HG03060 (cell line): ENCODE results near the gene COL6A2.
"Not testable (repeated sequence)": the region's sequence is repeated elsewhere in the genome, so short reads cannot be mapped to it uniquely, and the experiment has no call there.

ENCODE experiments used
- ATAC-seq: cut with Tn5 transposase; IDR thresholded peaks from one replicate; pipeline ENCODE4 v1.9.1; 2021; ENCODE audit warnings: low read depth, moderate number of reproducible peaks; ENCODE audit not compliant: unreplicated experiment

The COL6A2 gene

DNA sequence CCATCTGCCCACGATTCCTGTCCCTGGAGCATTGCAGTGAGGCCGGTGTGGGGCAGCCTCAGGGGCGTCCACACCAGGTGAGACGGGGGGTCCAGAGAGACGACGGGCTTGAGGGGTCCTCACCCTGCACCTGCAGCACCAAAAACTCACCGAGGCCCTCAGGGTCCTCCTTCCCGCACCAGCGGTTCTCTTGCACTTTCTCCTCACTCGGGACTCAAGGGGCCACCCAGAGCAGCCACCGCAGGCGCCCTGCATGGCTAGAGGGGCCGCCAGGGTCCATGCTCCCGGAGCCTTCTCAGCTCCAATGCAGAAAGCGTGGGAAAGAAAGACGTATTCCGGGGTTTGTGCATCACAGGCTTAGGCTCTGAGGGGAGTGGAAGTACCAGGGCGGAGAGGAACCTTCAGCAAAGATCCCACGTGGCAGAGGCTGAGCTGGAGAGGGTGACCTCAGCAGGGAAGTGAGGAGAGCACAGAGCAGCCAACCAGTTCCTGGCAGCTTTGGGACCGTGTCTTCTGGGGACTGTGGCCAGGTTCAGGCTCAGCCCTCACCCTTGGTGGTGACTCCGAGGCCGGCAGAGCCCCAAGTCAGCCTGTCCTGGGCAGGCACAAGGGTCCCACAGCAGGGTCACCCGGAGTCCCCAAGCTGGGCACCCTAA is 19.5 kb upstream of the COL6A2 start:
- no peak for ATAC-seq

- ATAC-seq, result no peak
These were observed 18.9 kb upstream of the COL6A2 start for GRCh38 chr21:46078978-46079351.

DNA sequence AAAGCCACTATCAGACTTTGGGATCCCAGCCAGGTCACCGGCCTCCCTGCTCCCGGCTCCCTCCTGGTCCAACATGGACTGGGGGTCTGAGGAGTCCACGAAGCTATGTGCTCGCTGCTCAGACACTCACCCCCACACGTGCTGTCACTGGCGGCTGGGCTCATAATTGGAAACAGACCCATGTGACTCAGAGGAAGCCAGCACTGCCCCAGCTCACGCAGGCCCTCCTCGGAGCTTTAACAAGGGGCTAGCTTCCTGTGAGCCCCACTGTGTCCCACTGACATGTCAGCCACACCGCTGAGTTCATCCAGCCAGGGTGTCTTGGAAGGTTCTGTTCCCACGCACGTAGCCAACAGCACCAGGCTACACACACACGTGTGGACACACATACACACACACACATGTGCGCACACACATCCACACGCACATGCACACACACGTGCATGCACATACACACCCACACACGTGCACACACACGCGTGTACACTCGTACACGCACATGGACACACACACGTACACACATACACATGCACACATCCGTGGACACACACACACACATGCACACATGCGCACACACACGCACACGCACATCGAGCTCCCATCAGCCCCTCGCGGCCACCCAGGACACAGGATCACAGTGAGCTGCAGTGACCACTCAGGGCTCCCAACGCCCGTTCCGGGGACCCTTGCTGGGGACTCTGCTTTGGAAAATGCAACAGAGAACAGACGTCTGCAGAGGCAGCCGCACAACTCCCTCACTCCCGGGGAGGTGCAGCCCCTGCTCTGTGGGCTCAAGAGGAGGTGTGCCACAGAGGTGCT is 18.4 kb upstream of the COL6A2 start:
- ATAC-seq, result no peak

- ATAC-seq, result no peak
These were observed 17.5 kb upstream of the COL6A2 start for GRCh38 chr21:46080171-46081021.

DNA sequence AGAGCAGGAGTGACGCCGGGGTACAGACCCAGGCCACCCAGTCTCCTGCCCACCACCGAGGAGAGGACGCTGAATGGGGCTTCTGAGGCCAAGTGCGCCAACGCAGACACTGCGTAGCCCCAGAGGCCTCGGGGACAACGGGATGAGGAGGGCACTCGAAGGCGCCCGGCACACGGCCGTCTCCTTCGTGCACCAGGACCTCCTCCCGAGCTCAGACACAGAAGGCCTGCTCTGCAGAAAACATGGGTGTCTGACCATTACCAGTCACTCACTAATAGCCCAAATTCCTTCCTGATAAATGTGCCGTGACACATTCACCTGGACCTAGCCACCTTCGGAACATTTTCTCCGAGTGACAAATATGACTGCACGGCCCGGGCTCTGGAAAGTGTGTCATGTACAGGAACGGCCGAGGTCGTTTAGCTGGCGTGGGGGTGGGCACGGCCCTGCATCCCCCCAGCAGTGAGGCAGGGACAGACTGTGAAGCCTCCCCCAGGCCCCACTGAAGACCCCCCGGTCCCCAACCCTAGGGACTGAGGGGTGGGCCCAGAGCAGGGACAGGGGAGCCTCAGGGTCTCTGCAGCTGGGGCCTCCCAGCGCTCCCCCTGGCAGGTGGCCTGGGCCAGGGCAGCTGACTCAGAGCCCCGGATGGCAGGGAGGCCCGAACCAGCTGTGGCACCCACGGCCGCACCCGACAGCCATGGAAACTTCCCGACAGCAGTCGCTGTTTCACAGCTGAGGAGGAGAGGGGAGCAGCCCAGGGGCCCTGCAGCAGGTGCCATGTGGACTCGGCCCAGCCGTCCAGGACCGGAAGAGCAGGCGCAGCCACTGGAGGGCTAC is 16.7 kb upstream of the COL6A2 start:
- no peak for ATAC-seq

DNA sequence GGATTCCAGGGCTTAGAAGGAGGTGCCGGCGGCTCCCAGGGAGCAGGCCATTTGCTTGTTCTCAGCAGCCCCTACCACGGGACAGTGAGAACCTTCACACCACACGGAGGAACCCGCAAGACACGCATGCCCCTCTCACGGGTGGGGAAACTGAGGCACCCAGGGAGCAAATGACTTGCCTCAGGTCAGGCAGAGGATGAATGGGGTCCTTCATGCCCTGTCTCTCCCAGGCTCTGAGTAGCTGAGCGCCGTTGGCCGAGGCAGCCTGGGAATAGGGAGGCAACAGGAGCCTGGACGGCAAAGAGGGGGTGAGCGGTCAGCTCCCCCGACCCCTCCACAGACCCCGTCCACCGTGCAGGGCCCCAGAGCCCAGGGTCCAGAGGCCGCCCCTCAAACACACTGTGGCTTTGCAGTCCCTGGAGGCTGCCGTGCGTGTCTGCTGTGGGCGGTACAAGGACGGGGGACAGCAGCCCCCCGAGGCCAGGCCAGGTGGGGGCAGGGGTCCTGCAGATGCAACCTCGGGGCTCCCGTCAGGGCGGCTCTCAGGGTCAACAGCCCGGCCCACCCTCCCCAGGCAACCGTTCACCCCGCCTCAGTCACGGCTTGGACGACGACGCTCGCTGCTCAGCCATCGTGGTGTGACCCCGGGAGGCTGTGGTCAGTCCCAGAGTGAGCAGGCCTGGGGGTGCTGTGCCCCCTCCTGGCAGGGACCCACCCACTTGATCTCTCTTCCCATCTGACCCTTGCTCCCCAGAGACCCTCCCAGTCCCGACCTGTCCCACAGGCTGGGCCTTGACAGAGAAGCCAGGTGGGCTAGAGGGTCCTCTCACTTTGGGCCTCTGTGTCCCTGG is 15.8 kb upstream of the COL6A2 start:
- ATAC-seq, result no peak

- ATAC-seq, result no peak
These were observed 15.3 kb upstream of the COL6A2 start for GRCh38 chr21:46082713-46082962.

- ATAC-seq, result no peak
These were observed 14.7 kb upstream of the COL6A2 start for GRCh38 chr21:46082963-46083790.

DNA sequence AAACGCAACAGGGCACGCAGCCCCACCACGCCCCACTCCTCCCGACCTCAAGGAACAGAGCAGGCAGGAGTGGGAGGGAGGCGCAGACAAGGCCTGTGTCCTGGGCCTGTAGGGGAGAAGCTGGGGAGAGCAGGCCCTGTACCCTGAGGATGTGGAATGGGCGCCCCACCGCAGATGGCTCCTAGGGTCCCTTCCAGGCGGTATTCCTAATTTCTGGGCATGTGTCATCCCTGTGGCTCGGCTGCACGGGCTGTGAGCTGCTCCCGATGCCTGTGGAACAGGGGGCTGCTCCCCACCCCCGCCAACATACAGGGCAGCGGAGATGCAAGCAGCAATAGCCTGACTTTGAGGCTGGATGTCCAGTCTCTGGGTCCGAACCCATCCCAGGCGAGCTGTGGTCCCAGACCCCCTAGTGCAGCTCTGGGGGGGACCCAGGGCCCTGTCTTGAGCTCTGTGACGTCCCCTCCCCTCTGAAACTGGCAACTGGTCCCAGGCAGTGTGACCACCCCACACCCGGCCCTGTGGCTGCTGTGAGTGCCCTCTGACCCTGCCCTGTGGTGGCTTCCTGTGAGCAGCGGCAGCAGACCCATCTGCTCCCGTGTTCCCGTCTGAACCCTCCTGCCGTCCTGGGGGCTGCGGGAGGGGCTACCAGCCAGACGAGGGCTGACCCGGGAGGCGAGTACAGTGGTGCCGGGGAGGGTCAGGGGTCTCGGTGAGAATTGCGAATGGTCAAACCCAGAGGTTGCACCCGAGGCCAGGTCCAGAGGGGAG is 13.9 kb upstream of the COL6A2 start:
- no peak for ATAC-seq

GRCh38 chr21:46084709-46085108 is 13.2 kb upstream of the COL6A2 start:
- ATAC-seq, result no peak

- not testable (repeated sequence) for ATAC-seq
These were observed 12.7 kb upstream of the COL6A2 start for GRCh38 chr21:46085259-46085658.

DNA sequence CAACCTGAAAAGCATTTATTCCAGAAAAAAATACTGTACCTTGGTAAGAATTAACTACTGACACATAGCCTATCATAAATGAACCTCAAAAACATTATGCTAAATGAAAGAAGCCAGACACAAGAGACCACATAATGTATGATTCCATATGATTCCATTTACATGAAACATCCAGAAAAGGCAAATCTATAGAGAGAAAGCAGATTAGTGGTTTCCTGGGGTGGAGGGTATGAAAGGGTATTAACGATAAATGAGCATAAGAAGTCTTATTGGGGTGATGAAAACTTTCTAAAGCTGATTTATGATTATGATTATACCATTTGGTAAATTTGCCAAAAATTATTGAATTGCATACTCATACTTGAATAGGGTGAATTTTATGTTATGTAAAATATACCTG is 10.3 kb upstream of the COL6A2 start:
- ATAC-seq, result no peak

GRCh38 chr21:46088189-46088588 is 9.7 kb upstream of the COL6A2 start:
- no peak for ATAC-seq

DNA sequence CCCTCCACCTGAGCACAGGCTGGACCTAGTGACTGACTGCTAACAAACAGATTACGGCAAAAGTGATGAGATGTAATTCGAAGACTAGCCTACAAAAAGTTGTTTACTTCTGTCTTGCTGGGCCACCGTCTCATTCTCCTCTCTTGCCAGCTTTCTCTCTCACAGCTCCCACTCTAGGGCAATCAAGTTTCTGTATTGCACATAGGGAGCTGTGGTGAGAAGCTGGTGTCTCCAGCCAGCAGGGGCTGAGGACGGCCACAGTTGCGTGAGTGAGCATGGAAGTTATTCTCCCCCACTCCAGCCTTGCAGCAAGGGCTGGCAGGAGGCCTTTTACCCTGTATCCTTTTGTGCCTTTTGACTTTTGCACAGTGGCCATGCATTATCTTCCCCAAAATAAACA is 8.6 kb upstream of the COL6A2 start:
- no peak for ATAC-seq

DNA sequence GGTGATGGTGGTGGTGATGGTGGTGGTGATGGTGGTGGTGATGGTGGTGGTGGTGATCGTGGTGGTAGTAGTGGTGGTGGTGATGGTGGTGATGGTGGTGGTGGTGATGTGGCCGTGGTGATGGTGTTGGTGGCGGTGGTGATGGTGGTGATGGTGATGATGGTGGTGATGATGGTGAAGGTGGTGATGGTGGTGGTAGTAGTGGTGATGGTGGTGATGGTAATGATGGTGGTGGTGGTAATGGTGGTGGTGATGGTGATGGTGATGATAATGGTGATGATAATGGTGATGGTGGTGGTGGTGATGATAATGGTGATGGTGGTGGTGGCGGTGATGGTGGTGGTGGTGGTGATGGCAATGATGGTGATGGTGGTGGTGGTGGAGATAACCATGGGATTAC is 6.8 kb upstream of the COL6A2 start:
- ATAC-seq, result no peak

DNA sequence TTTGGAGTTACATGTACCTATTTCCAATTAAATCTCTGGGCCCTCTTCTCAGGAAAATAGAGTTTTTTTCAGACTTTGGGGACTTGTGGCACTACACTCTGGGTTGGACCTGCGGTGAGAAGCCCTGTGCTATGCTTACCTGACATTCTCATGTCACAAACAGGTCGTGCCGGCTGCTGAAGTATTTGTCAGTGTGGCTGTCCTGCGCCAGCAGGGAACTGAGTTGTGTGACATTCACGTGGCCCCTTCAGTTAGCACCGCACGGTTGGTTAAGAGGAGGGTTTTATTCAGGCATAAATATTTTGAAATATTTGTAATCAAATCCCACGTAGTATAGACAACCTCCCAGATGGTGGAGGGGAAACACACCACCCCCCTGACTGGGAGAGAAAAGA is 6.3 kb upstream of the COL6A2 start:
- ATAC-seq, result no peak

- ATAC-seq, result no peak
These were observed 5.7 kb upstream of the COL6A2 start for GRCh38 chr21:46092026-46092764.
